Stimulated activated CD8-positive, alpha-beta memory T cell treated with anti-CD3 and anti-CD28 coated beads, Interleukin-7, amount 100 ng/mL, for 24 hours (primary cell): ENCODE measurements around the gene REXO4.

Experiments used
- DNase-seq: peaks from one replicate; pipeline ENCODE4 v3.0.0-alpha.2; 2020; ENCODE audit warnings: low read depth

Gene REXO4

DNA sequence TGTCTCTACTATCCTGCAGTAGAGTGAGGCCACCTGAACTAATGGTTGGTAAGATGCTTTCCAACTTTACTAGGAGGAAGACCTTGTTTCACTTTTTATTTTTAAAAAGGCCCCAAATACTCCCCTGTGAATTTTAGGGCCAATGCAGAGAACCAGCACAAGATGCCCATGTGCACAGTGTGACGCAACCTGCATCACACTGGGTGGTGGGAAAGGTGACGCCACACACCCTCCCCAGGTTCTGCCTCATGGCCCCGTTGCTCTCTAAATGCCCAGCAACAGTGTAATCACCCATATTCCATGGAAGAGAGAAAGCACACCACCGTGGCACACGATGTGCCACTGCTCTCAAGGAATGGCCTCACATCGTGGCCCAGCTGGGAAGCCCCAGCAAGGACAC is 48.4 kb downstream of the REXO4 start:
- DNase-seq, result no peak

DNA sequence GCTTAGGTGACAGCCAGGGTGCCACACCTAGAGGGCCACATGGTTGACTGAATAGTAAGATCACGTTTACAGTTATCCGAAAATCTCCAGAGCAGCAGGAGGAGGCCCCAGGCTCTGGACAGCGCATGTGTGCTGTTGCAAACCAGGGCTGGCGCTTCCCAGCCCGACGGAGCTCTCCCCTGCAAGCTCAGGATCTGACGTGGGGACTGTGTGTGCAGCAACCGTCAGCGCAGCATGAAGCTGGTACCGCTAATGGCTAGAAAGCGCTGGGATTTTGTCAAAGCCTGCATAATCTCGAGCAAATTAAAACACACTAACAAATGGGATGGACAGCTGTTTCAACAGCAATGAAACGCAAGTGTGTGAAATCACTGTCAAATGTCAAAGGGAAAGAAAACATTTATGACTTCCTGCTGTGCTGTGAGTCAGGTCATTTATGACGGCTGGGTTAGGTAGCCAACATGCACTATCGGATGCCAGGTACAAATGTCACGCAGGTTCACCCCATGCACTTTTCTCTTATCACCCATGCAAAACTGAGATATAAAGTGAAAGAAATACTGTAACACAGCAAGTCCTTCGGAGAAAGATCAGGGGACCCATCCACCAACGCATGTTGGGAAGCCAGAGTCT is 49.4 kb downstream of the REXO4 start:
- DNase-seq, result no peak

DNA sequence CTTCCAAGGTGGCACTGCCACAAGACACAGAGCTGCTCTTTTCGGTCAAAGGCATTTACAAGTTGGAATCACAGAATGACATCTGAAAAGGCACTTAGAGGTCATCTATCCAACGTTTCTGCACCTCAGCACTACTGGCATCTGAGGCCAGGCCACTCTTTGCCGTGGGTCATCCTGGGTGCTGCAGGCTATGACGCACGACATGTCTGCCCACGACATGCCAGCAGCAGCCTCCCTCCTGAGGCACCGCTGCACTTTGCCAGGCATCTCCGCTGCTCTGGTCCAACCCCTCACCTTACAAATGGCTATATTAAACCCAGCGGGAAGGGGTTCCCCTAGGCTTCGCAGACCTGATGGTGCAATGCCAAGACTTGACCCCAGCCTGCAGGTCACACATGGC is 50.0 kb downstream of the REXO4 start:
- no peak for DNase-seq

DNA sequence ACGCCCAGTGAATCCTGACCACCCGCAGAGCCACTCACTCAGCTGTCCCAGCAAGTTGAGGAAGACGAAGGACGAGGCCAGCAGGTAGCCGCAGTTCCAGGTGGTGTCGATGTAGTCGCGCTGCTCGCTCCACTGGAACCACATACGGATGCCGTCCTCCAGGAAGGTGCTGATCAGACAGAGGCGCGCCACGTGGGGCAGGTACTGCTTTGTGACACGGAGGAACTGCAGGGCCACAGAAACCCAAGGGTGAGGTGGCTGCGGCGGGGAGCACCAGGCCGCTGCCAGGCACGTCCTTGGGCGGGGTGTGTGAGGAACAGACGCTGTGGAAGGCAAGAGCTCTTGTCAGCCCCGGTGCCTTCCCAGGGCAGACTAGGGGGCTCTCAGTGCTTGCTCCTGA is 50.6 kb downstream of the REXO4 start:
- no peak for DNase-seq

DNA sequence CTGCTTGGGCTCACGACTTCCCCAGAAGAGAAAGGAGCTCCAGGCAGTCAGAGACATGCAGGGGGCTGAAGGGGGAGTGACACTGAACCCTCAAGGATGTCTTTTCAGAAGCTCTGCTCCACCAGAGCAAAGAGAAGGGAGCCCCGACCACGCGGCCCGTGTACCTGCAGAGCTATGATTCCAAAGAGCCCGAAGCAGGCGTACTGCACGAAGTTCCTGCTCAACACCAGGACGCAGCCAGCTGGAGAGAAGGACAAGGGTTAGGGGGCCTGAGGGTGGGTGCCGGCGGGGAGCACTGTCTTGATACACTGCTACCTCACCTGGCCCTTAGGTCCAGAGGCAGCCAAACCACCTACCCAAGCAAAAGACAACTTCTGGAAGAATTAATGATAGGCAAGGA is 51.4 kb downstream of the REXO4 start:
- no peak for DNase-seq

DNA sequence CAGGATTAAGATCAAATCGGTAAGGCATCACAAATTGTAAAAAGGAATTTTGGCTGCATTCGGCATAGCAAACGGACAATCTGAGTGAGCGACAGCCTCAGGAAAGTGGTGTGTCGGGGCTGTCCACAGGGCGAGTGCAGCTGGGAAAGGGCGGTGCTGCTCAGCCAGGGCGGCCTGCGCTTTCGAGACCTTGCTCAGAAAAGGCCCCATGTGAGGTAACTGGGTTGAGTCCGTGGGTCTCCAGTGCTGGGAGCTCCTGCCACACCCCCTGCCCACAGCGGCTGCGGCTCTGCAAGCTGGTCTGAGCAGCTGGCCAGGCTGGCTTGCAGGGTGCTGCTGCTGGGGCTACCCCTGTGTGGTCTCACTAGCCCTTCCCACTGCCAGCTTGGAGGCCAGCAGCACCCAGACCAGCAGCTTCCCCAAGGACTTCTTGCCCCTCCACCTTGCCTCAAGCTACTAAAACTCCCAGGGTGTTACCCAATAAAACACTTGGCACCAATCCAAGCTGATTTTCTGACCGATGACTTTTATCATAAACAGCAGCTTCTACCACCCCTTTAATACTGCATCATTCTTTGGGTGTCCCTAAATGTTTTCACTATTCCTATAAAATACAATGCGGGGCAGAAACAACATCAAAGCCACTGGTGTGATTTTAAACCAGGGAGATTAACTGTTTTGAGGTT is 55.3 kb downstream of the REXO4 start:
- no peak for DNase-seq

DNA sequence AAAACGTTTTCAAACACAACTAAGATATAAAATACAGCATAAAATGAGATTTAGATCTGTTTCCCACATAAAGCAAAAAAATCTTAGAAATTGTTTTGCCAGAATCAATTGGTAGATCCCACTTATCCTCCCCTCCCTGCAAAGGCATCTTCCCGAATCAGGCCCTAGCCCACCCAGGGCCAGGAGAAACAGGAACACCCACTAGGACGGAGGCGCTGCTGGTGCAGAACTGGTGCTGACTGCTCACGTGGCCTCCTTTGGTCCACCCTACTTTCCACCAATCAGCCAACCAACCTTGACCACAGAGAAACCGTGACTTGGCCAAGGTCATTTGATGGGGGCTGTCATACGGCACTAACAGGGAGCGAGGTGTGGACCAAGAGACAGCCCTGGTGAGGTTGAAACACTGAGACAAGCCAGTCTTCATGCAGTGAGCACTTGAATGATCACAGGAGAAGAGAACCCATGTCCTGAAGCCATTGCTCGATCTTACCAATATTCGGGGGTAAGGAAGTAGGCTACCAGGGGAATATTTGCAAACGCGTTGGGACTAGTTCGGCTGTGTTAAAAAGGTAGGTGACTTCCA is 56.2 kb downstream of the REXO4 start:
- DNase-seq, result no peak

DNA sequence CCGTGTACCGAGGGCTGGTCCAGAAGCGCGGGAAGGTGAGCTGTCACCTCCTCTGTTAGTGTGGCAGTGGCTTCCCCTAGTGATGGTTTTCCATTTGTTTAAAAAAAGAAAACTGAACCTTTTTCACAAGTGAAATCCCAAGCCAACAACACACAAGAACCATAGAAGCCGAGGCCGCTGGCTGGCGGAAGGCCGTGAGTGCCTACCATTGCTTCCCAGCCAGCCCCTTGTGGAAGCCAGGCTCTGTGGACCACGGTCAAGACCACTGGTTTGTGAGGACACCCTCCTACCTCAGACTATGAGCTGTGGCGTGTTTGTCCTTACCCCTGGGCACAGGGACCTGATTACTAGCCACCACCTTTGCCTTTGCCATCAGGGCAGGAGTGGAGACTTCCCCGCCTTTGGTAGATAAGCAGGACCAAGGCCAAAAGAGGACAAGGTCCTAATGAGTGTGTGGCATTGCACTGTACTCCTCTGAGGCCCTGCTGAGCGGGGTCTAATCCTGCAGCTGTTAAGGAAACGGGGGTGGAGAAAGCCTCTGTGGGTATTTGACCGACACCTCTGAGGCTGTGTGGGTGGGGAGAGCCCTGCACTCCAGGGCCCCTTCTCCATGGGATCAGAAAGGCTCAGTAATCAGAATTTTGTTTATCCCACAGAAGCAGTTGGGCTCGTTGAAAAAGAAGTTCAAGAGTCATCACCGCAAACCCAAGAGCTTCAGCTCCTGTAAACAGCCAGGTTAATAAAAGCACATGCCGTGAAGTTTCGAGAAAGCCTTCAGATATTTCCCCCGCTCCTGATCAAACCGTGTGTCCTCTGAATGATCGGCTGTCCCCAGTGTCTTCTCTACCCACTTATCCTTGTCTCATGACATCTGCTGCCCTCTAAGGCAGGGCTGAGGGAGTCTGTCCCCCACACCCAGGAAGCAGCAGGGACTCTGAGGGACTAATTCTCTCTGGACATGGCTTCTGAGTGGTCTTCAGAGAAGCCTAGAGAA is 57.1 kb downstream of the REXO4 start:
- no peak for DNase-seq

DNA sequence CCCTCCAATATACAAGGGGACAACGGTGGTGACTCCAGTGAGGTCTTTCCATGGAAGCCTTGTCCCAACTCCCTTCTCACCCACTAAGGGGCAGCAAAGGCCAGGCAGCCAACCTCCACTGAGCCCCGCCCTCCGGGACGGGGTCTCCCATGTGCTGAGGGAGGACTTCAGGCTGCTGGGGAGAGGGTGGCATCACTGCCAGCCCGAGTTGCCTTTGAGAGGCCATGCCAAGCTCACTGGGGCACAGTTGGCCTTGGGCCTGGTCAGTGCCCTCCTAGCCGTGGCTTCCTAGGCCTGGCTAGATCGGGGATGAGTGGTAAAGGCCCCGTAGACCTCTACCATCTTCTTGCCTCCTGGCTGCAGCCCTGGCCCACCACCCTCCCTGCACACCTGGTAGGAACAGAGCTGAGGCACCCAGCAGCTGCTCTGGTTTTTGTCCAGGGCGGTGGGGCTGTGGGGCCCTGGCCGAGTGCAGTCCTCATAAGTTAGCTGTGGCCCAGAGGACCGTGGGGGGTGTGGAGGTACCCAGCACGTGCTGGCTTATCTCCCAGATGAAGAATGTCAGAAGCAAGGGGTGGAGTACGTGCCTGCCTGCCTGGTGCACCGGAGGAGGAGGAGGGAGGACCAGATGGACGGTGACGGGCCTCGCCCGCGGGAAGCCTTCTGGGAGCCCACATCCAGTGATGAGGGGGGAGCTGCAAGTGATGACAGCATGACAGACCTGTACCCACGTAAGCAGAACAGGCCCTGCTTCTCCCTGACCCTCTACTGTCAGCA is 58.2 kb downstream of the REXO4 start:
- no peak for DNase-seq

DNA sequence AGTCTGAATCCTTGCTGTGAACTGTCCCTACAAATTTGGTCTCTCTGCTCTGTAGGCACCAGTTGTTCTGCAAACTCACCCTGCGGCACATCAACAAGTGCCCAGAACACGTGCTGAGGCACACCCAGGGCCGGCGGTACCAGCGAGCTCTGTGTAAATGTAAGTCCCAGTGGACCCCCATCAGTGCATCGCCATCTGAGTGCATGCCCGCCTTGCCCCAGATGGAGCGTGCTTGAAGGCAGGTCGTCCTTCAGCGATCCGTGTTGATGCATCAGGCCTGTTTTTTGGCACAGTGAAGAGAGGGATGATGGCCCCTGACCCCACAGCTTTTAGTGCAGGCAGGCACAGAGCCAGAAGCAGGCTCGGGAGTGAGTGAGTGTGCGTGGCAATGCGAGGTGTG is 60.2 kb downstream of the REXO4 start:
- DNase-seq, result no peak

DNA sequence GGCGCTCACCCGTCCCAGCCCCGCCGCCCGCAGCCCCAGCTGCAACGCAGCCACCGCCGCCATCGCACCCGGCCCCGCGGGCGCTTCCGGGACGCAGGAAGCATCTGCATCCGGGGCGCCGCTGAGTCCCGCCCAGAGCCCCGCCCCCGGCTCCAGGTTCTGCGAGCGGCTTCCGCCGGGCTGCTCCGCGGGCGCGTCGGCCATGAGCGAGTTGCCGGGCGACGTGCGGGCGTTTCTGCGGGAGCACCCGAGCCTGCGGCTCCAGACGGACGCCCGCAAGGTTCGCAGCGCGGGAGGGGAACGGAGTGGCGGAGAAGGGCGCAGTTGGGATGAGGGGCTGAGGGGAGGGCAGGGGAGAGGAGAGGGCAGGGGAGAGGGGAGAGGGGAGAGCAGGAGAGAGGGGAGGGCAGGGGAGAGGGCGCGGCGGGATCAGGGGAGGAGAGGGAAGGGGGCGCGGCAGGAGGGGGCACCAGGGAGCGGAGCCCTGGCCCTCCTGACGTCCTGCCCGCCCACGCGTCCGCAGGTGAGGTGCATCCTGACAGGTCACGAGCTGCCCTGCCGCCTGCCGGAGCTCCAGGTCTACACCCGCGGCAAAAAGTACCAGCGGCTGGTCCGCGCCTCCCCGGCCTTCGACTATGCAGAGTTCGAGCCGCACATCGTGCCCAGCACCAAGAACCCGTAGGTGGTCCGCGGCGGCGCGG is 61.3 kb downstream of the REXO4 start, which contains the start of the genes SURF1 and SURF2:
SURF1 (minus strand) TSS at position 97 of the 701 bp plus-strand sequence; CDS start at position 63, 34 bp downstream.
SURF2 (plus strand) TSS at position 160 of the 701 bp plus-strand sequence; CDS start at position 203, 43 bp downstream.
- peak; percentile 81 for DNase-seq
